Memory B cell (primary cell): Measurements from ENCODE around the gene NFXL1.

Experiments used
- ATAC-seq: fragments of 150-1000 bp; cut with Tn5 transposase; 2 replicates; pipeline ENCODE4 v1.10.0; 2021; ENCODE audit warnings: low read depth, mild to moderate bottlenecking, moderate library complexity
- DNase-seq, 2 donors: peaks; one replicate each; pipeline ENCODE4 v3.0.0; 2022; ENCODE audit warnings: low spot score in 2 of 2
- H3K27ac Mint-ChIP-seq: one replicate; pipeline ENCODE4 v1.8.0; 2022; ENCODE audit warnings: mild to moderate bottlenecking, moderate library complexity, mixed read lengths
- H3K27me3 Mint-ChIP-seq: one replicate; pipeline ENCODE4 v1.8.0; 2022; ENCODE audit warnings: mixed read lengths
- H3K36me3 Mint-ChIP-seq: one replicate; pipeline ENCODE4 v1.8.0; 2022; ENCODE audit warnings: mild to moderate bottlenecking, mixed read lengths
- H3K4me1 Mint-ChIP-seq: one replicate; pipeline ENCODE4 v1.8.0; 2022; ENCODE audit warnings: mixed read lengths
- H3K4me3 Mint-ChIP-seq: one replicate; pipeline ENCODE4 v1.8.0; 2022; ENCODE audit warnings: mild to moderate bottlenecking, moderate library complexity, mixed read lengths
- H3K9me3 Mint-ChIP-seq: one replicate; pipeline ENCODE4 v1.8.0; 2022; ENCODE audit warnings: mixed read lengths

The NFXL1 gene

GRCh38 chr4:47863486-47863885 is 50.9 kb downstream of the NFXL1 start:
- Mint-ChIP-seq H3K27ac (no peak overlapping the region), H3K27me3 (no peaks in the 10 kb centered on the region), H3K4me3 (no peak overlapping the region), H3K4me1 (no peaks in the 10 kb centered on the region), H3K36me3 (peaks cover 19% of the 10 kb centered on the region), H3K9me3 (peaks cover 7% of the 10 kb centered on the region)
- ATAC-seq (no peak), DNase-seq (no peak)

- Mint-ChIP-seq H3K4me1 (peaks cover 4% of the 10 kb centered on the region), H3K36me3 (peaks cover 13% of the 10 kb centered on the region)
- DNase-seq = no peak
Observed at GRCh38 chr4:47862297-47862696, 52.1 kb downstream of the NFXL1 start.

GRCh38 chr4:47860305-47860704 is 54.1 kb downstream of the NFXL1 start:
- peaks cover 11% of the 10 kb centered on the region for H3K36me3 Mint-ChIP-seq
- H3K27me3 Mint-ChIP-seq = no peaks in the 10 kb centered on the region
- DNase-seq (no peak), ATAC-seq (no peak)
- no peaks in the 10 kb centered on the region for H3K9me3 Mint-ChIP-seq
- no peak overlapping the region for H3K4me3 Mint-ChIP-seq
- no peak overlapping the region for H3K27ac Mint-ChIP-seq
- H3K4me1 Mint-ChIP-seq = peaks cover 4% of the 10 kb centered on the region

More at GRCh38 chr4:47862297-47862696, 52.1 kb downstream of the NFXL1 start:
- Mint-ChIP-seq H3K4me3 (no peak overlapping the region), H3K9me3 (peaks cover 2% of the 10 kb centered on the region), H3K27me3 (no peaks in the 10 kb centered on the region), H3K27ac (no peak overlapping the region)
- no peak for ATAC-seq

GRCh38 chr4:47858006-47858405 is 56.4 kb downstream of the NFXL1 start:
- no peaks in the 10 kb centered on the region for H3K27me3 Mint-ChIP-seq
- no peak overlapping the region for H3K27ac Mint-ChIP-seq
- ATAC-seq (no peak), DNase-seq (no peak)
- H3K36me3 Mint-ChIP-seq = peaks cover 21% of the 10 kb centered on the region
- H3K4me1 Mint-ChIP-seq = peaks cover 4% of the 10 kb centered on the region
- H3K4me3 Mint-ChIP-seq = no peak overlapping the region
- no peaks in the 10 kb centered on the region for H3K9me3 Mint-ChIP-seq

GRCh38 chr4:47856713-47857112 is 57.7 kb downstream of the NFXL1 start:
- Mint-ChIP-seq H3K27ac (no peak overlapping the region), H3K4me1 (peaks cover 4% of the 10 kb centered on the region), H3K9me3 (no peaks in the 10 kb centered on the region), H3K4me3 (no peak overlapping the region), H3K36me3 (peaks cover 19% of the 10 kb centered on the region), H3K27me3 (no peaks in the 10 kb centered on the region)
- ATAC-seq (no peak), DNase-seq (no peak)

- no peaks in the 10 kb centered on the region for H3K9me3 Mint-ChIP-seq
- no peak overlapping the region for H3K27ac Mint-ChIP-seq
- DNase-seq = no peak
- H3K36me3 Mint-ChIP-seq = peaks cover 23% of the 10 kb centered on the region
- H3K4me1 Mint-ChIP-seq = peaks cover 4% of the 10 kb centered on the region
- H3K27me3 Mint-ChIP-seq = no peaks in the 10 kb centered on the region
- no peak for ATAC-seq
- H3K4me3 Mint-ChIP-seq = no peak overlapping the region
Observed at GRCh38 chr4:47855350-47855749, 59.0 kb downstream of the NFXL1 start.

GRCh38 chr4:47852136-47852535 is 62.2 kb downstream of the NFXL1 start:
- no peak for DNase-seq
- Mint-ChIP-seq H3K9me3 (no peaks in the 10 kb centered on the region), H3K36me3 (peaks cover 26% of the 10 kb centered on the region), H3K4me1 (no peaks in the 10 kb centered on the region), H3K4me3 (no peak overlapping the region), H3K27ac (no peak overlapping the region), H3K27me3 (no peaks in the 10 kb centered on the region)
- peak; percentile 19 for ATAC-seq

GRCh38 chr4:47849466-47849865 is 64.9 kb downstream of the NFXL1 start:
- no peak for ATAC-seq
- H3K36me3 Mint-ChIP-seq = peaks cover 32% of the 10 kb centered on the region
- H3K4me1 Mint-ChIP-seq = no peaks in the 10 kb centered on the region
- H3K27ac Mint-ChIP-seq = no peak overlapping the region
- no peaks in the 10 kb centered on the region for H3K27me3 Mint-ChIP-seq
- H3K4me3 Mint-ChIP-seq = no peak overlapping the region
- no peaks in the 10 kb centered on the region for H3K9me3 Mint-ChIP-seq
- no peak for DNase-seq

- Mint-ChIP-seq H3K36me3 (peaks cover 28% of the 10 kb centered on the region), H3K27ac (no peak overlapping the region), H3K4me3 (no peak overlapping the region), H3K27me3 (no peaks in the 10 kb centered on the region), H3K9me3 (no peaks in the 10 kb centered on the region), H3K4me1 (no peaks in the 10 kb centered on the region)
- DNase-seq (no peak), ATAC-seq (no peak)
Observed at GRCh38 chr4:47848041-47848440, 66.3 kb downstream of the NFXL1 start.

GRCh38 chr4:47842985-47843384 is 71.4 kb downstream of the NFXL1 start:
- Mint-ChIP-seq H3K4me3 (no peak overlapping the region), H3K9me3 (no peaks in the 10 kb centered on the region), H3K4me1 (peaks cover 4% of the 10 kb centered on the region), H3K36me3 (peaks cover 15% of the 10 kb centered on the region), H3K27ac (no peak overlapping the region), H3K27me3 (no peaks in the 10 kb centered on the region)
- ATAC-seq = no peak
- DNase-seq = no peak

- no peak for DNase-seq
- H3K27me3 Mint-ChIP-seq = no peaks in the 10 kb centered on the region
- H3K27ac Mint-ChIP-seq = peak overlapping the region; percentile 3
- no peak for ATAC-seq
- peaks cover 15% of the 10 kb centered on the region for H3K4me1 Mint-ChIP-seq
- no peaks in the 10 kb centered on the region for H3K9me3 Mint-ChIP-seq
- peaks cover 5% of the 10 kb centered on the region for H3K36me3 Mint-ChIP-seq
- no peak overlapping the region for H3K4me3 Mint-ChIP-seq
Observed at GRCh38 chr4:47840291-47840690, 74.1 kb downstream of the NFXL1 start.

- Mint-ChIP-seq H3K27me3 (no peaks in the 10 kb centered on the region), H3K9me3 (no peaks in the 10 kb centered on the region), H3K4me1 (peaks cover 15% of the 10 kb centered on the region), H3K27ac (peak overlapping the region; percentile 89), H3K36me3 (peaks cover 5% of the 10 kb centered on the region), H3K4me3 (peak overlapping the region; percentile 46)
- peak; percentile 17 to 20 for DNase-seq
- peak; percentile 59 for ATAC-seq
Observed at GRCh38 chr4:47839259-47839658, 75.1 kb downstream of the NFXL1 start.

- H3K27ac Mint-ChIP-seq = no peak overlapping the region
- DNase-seq (no peak), ATAC-seq (no peak)
- no peaks in the 10 kb centered on the region for H3K9me3 Mint-ChIP-seq
- H3K36me3 Mint-ChIP-seq = no peaks in the 10 kb centered on the region
- peaks cover 15% of the 10 kb centered on the region for H3K4me1 Mint-ChIP-seq
- H3K27me3 Mint-ChIP-seq = peaks cover 3% of the 10 kb centered on the region
- peak overlapping the region; percentile 90 for H3K4me3 Mint-ChIP-seq
Observed at GRCh38 chr4:47838445-47838844, 75.9 kb downstream of the NFXL1 start.

- ATAC-seq = no peak
- H3K9me3 Mint-ChIP-seq = no peaks in the 10 kb centered on the region
- peaks cover 15% of the 10 kb centered on the region for H3K4me1 Mint-ChIP-seq
- H3K4me3 Mint-ChIP-seq = peak within 1 kb of the TSS; percentile 90
- no peak for DNase-seq
- peak within 1 kb of the TSS; percentile 89 for H3K27ac Mint-ChIP-seq
- peaks cover 6% of the 10 kb centered on the region for H3K27me3 Mint-ChIP-seq
- H3K36me3 Mint-ChIP-seq = no peaks in the 10 kb centered on the region
Observed at GRCh38 chr4:47837908-47838294, 76.5 kb downstream of the NFXL1 start, which contains the start of gene CORIN. TSS of gene CORIN (minus strand) at chr4:47838067. CDS start at chr4:47837949, 118 bp downstream.

- Mint-ChIP-seq H3K4me1 (peaks cover 15% of the 10 kb centered on the region), H3K27me3 (peaks cover 7% of the 10 kb centered on the region), H3K27ac (peak overlapping the region; percentile 24), H3K36me3 (no peaks in the 10 kb centered on the region), H3K4me3 (peak overlapping the region; percentile 90), H3K9me3 (no peaks in the 10 kb centered on the region)
- DNase-seq (peak; percentile 23 to 44), ATAC-seq (peak; percentile 65)
Observed at GRCh38 chr4:47837094-47837907, 77.1 kb downstream of the NFXL1 start.
